Right cardiac atrium (tissue), 5 donors: ENCODE measurements around the gene FAM47E. TPM values are rescaled to one million over a fixed set of nuclear protein-coding genes. Genes with fewer than 3 reads are reported as not detected.
A peak's percentile ranks its signal among the peaks of the same experiment; 100 is the strongest.

Experiments
- ATAC-seq, 2 donors: fragments of 200-7000 bp; cut with Tn5 transposase; one replicate each; pipeline versions ENCODE4 v1.8.0 to v1.9.1; 2020; ENCODE audit warnings: moderate library complexity in 2 of 2, mild to moderate bottlenecking in 1 of 2
- DNase-seq, 3 donors: peaks; one replicate each; pipeline ENCODE4 v3.0.0-alpha.2; 2020
- H3K27ac ChIP-seq: one replicate; pipeline ENCODE4 v1.5.1; 2013; ENCODE audit warnings: mild to moderate bottlenecking, low read length, control low read depth, moderate library complexity
- H3K27me3 ChIP-seq: one replicate; pipeline ENCODE4 v1.6.1; 2013; ENCODE audit not compliant: control insufficient read depth, insufficient read depth
- H3K4me1 ChIP-seq: one replicate; pipeline ENCODE4 v1.6.1; 2013; ENCODE audit warnings: low read length; ENCODE audit not compliant: control insufficient read depth, insufficient read depth
- H3K4me3 ChIP-seq: one replicate; pipeline ENCODE4 v1.5.1; 2013; ENCODE audit warnings: low read length, control low read depth
- H3K9me3 ChIP-seq: one replicate; pipeline ENCODE4 v1.6.1; 2013; ENCODE audit warnings: low read length; ENCODE audit not compliant: control insufficient read depth
- WGBS: extraction: QIAGEN DNeasy Blood & Tissue Kit; methylation state at CpG from one replicate; pipeline ENCODE4 v1.1.7; 2013; 5-methylcytosine and 5-hydroxymethylcytosine counted together
- intact Hi-C, 4 donors: fragments of 100-400 bp; cut with DNase I; formaldehyde crosslinking; loops; one replicate each; pipeline versions ENCODE4 v1.11.0 to v1.14.0; 2022 to 2023
- polyA plus RNA-seq: library from polyadenylated mRNA; stranded (reverse); fragments of 200-250 nt; gene quantifications from one replicate; pipeline ENCODE4 v1.2.3, GENCODE V29; 2013
- total RNA-seq, 4 donors: library from RNA; stranded (reverse); fragmentation: NEBNext Ultra II Directional; extraction: Animal tissue kit (Norgen Biotek cat#: 25700); gene quantifications; one replicate each; pipeline ENCODE4 v1.2.1, GENCODE V29; 2021
- donor health status: healthy with polysubstance abuse.
- donor health status: DM: no; HTN: yes; CAD: no.
- donor health status: DM: no; HTN: no; CAD: no.
- donor health status: DM: no; HTN: yes; CAD: no; lungs with severe emphysema.
- donor health status: DM: yes; HTN: yes; CAD: no.

FAM47E gene
- total and polyA plus RNA-seq, 5 donors = 2.6 to 4.5 (median 3.1) TPM

GRCh38 chr4:76301068-76301774 is 49.7 kb downstream of the FAM47E start:
- Histone ChIP-seq H3K9me3 (no peaks in the 10 kb centered on the region), H3K27me3 (no peaks in the 10 kb centered on the region), H3K4me1 (peaks cover 6% of the 10 kb centered on the region), H3K27ac (peak overlapping the region; percentile 15), H3K4me3 (no peak overlapping the region)
- whole genome bisulfite sequencing = 80% methylated on average over 4 of the region's 4 CpGs
- ATAC-seq (peak; percentile 24 to 36), DNase-seq (no peak)
- intact Hi-C loops = loop anchor here in 2 of 4 donors (10.0 kb wide), 2 partner anchors 86 to 116 kb away; partner anchors contain the start of gene SCARB2 (in 1 of the 2)

GRCh38 chr4:76301775-76302162 is 50.2 kb downstream of the FAM47E start:
- intact Hi-C loops = loop anchor here in 2 of 4 donors (10.0 kb wide), 2 partner anchors 87 to 117 kb away; partner anchors contain the start of gene SCARB2 (in 1 of the 2)
- DNase-seq (no peak), ATAC-seq (no peak)
- H3K4me3 ChIP-seq = no peak overlapping the region
- no peaks in the 10 kb centered on the region for H3K27me3 ChIP-seq
- H3K27ac ChIP-seq = no peak overlapping the region
- no peaks in the 10 kb centered on the region for H3K9me3 ChIP-seq
- H3K4me1 ChIP-seq = peaks cover 6% of the 10 kb centered on the region
- WGBS = 59% methylated on average over 1 of the region's 1 CpG

- DNase-seq (no peak), ATAC-seq (no peak)
- Histone ChIP-seq H3K4me3 (no peak overlapping the region), H3K4me1 (peaks cover 6% of the 10 kb centered on the region), H3K9me3 (no peaks in the 10 kb centered on the region), H3K27ac (no peak overlapping the region), H3K27me3 (no peaks in the 10 kb centered on the region)
- WGBS = 69% methylated on average over 3 of the region's 3 CpGs
- intact Hi-C loops = loop anchor here in 2 of 4 donors (10.0 kb wide), 2 partner anchors 88 to 118 kb away; partner anchors contain the start of gene SCARB2 (in 1 of the 2)
Measured at GRCh38 chr4:76302826-76303438, 51.4 kb downstream of the FAM47E start.

- Histone ChIP-seq H3K4me3 (peak overlapping the region; percentile 71), H3K4me1 (peaks cover 9% of the 10 kb centered on the region), H3K27me3 (no peaks in the 10 kb centered on the region), H3K9me3 (no peaks in the 10 kb centered on the region), H3K27ac (no peak overlapping the region)
- WGBS = 84% methylated on average over 7 of the region's 7 CpGs
- ATAC-seq = no peak
- intact Hi-C loops = loop anchor here in 2 of 4 donors (10.0 kb wide), 2 partner anchors 90 to 120 kb away; partner anchors contain the start of gene SCARB2 (in 1 of the 2)
- no peak for DNase-seq
Measured at GRCh38 chr4:76305033-76305687, 53.6 kb downstream of the FAM47E start.

GRCh38 chr4:76305971-76306881 is 54.7 kb downstream of the FAM47E start, which contains the start of gene STBD1:
Gene STBD1, plus strand, starts transcription at chr4:76306733. Its CDS starts 37 bp downstream, at chr4:76306770.
- H3K4me3 ChIP-seq = peak within 1 kb of the TSS; percentile 71
- peak within 1 kb of the TSS; percentile 72 for H3K27ac ChIP-seq
- peak; percentile 91 to 92 for ATAC-seq
- peaks cover 9% of the 10 kb centered on the region for H3K4me1 ChIP-seq
- H3K9me3 ChIP-seq = no peaks in the 10 kb centered on the region
- under 1% methylated on average over 85 of the region's 85 CpGs for WGBS
- DNase-seq = peak; percentile 84 to 92 (median 92)
- H3K27me3 ChIP-seq = no peaks in the 10 kb centered on the region
- intact Hi-C loops = loop anchor here in 2 of 4 donors (10.0 kb wide), 2 partner anchors 91 to 121 kb away; partner anchors contain the start of gene SCARB2 (in 1 of the 2)

GRCh38 chr4:76306882-76307659 is 55.5 kb downstream of the FAM47E start:
- no peaks in the 10 kb centered on the region for H3K27me3 ChIP-seq
- DNase-seq = peak; percentile 63 to 86 (median 86)

GRCh38 chr4:76307660-76308014 is 56.1 kb downstream of the FAM47E start:
- intact Hi-C loops = loop anchor here in 2 of 4 donors (10.0 kb wide), 2 partner anchors 93 to 123 kb away; partner anchors contain the start of gene SCARB2 (in 1 of the 2)
- WGBS = 36% methylated on average over 4 of the region's 4 CpGs
- ATAC-seq (no peak), DNase-seq (peak; percentile 53 to 79 (median 77))
- peaks cover 9% of the 10 kb centered on the region for H3K4me1 ChIP-seq
- H3K9me3 ChIP-seq = no peaks in the 10 kb centered on the region
- H3K4me3 ChIP-seq = peak overlapping the region; percentile 71
- no peaks in the 10 kb centered on the region for H3K27me3 ChIP-seq
- H3K27ac ChIP-seq = peak overlapping the region; percentile 72

More at GRCh38 chr4:76306882-76307659, 55.5 kb downstream of the FAM47E start:
- peaks cover 9% of the 10 kb centered on the region for H3K4me1 ChIP-seq
- 4% methylated on average over 37 of the region's 37 CpGs for WGBS
- H3K27ac ChIP-seq = peak overlapping the region; percentile 72
- intact Hi-C loops = loop anchor here in 2 of 4 donors (10.0 kb wide), 2 partner anchors 92 to 122 kb away; partner anchors contain the start of gene SCARB2 (in 1 of the 2)
- H3K4me3 ChIP-seq = peak overlapping the region; percentile 71
- ATAC-seq = peak; percentile 64 to 68
- no peaks in the 10 kb centered on the region for H3K9me3 ChIP-seq

GRCh38 chr4:76308548-76308947 is 57.0 kb downstream of the FAM47E start:
- Histone ChIP-seq H3K4me3 (peak overlapping the region; percentile 71), H3K4me1 (peaks cover 9% of the 10 kb centered on the region)

GRCh38 chr4:76309939-76310550 is 58.5 kb downstream of the FAM47E start:
- no peak overlapping the region for H3K27ac ChIP-seq
- intact Hi-C loops = loop anchor here in 2 of 4 donors (10.0 kb wide), 2 partner anchors 95 to 125 kb away; partner anchors contain the start of gene SCARB2 (in 1 of the 2)
- ATAC-seq = no peak
- DNase-seq = no peak
- no peaks in the 10 kb centered on the region for H3K9me3 ChIP-seq
- peaks cover 9% of the 10 kb centered on the region for H3K4me1 ChIP-seq
- H3K27me3 ChIP-seq = no peaks in the 10 kb centered on the region
- WGBS = 70% methylated on average over 3 of the region's 3 CpGs
- no peak overlapping the region for H3K4me3 ChIP-seq

More at GRCh38 chr4:76308548-76308947, 57.0 kb downstream of the FAM47E start:
- intact Hi-C loops = loop anchor here in 2 of 4 donors (10.0 kb wide), 2 partner anchors 94 to 124 kb away; partner anchors contain the start of gene SCARB2 (in 1 of the 2)
- H3K9me3 ChIP-seq = no peaks in the 10 kb centered on the region
- ATAC-seq (peak; percentile 60 to 72), DNase-seq (peak; percentile 71 to 85 (median 83))
- no peaks in the 10 kb centered on the region for H3K27me3 ChIP-seq
- H3K27ac ChIP-seq = peak overlapping the region; percentile 72
- 41% methylated on average over 6 of the region's 6 CpGs for WGBS
